Measurements from ENCODE around the gene PAK6.

PAK6 gene

DNA sequence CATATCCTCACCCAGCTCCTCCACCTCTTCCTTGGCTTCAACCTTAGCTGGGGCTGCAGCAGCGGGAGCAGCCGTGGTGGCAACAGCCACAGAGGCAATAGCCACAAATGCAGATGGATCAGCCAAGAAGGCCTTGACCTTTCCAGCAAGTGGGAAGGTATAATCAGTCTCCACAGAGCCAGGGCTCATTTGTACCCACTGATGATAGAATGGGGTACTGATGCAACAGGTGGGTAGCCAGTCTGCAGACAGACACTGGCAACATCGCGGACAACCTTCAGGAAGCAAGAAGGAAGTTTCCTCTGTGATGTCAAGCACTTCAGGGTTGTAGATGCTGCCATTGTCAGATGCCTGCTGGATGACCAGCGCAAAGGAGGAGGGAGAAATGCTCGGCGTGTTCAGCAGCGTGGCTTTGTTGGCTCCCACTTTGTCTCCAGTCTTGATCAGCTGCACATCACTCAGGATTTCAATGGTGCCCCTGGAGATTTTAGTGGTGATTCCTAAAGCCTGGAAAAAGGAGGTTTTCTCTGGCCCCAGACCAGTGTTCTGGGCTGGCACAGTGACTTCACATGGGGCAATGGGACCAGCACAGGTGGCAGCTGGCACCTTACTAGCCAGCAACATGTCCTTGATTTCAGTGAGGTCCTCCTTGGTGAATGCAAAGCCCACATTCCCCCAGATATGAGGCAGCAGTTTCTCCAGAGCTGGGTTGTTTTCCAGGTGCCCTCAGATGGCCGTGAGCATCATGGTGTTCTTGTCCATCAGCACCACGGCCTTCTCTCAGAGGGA is 73.7 kb downstream of the PAK6 start:
- DNase-seq, result no peak

DNA sequence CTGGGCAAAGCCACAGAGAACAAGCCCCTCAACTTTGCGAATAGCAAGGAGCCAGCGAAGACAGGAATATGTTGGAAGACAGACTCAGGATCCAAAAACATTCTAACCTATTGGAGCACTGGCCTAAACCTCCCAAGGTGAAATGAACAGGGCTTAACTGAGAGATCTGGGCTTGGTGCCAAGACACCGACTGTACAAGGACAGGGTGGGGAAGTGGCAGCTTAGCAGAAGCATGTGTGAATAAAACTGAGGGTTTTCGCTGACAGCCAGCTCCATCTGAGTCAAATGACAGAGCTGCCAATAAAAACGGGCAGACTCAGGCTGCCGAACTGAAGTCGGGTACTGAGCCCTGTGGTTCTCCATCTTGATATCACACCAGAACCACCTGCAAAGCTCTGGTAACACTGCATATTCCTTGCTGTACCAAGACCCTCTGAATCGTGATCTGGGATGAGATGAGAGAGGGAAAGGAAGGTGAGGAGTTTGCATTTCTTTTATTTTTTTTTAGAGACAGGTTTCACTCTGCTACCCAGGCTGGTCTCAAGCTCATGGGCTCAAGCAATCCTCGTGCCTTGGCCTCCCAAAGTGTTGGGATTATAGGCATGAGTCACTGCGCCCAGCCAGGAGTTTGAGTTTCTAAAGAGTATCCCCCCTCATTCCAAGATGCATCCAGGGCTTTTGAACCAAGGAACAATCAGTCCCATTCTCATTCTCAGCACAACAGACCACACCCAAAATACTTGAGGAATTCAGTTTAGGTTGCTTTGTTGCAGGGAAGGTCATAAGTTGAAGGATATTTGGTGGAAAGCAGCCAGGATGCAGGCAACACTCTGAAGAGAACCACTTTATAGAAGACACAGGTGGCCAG is 74.9 kb downstream of the PAK6 start:
- peak; percentile 64 to 66 for DNase-seq

DNA sequence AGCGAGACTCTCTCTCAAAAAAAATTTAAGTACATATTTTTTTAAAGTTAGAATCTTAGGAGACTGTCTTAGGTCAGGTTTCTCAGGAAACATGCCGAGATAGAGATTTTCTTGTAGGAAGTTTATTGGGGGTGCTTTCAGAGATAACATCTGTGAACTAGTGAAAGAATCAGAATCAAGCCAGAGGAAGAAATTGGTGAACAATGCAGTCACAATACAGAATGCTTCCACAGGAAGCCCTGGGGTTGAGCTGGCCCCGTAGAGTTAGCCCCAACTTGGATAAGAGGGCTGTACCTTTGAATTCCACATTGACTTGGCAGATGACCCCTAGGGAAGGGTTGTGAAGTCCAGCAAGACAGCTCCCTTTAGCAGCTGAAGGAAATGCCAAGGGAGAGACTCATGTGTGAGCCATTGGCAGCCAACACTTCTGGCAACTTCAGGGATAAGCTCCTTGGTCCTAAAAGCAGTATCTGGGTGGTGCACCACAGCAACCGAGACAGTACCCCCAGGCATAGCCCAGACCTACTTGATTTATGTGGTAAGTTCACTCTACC is 75.9 kb downstream of the PAK6 start:
- DNase-seq, result no peak

DNA sequence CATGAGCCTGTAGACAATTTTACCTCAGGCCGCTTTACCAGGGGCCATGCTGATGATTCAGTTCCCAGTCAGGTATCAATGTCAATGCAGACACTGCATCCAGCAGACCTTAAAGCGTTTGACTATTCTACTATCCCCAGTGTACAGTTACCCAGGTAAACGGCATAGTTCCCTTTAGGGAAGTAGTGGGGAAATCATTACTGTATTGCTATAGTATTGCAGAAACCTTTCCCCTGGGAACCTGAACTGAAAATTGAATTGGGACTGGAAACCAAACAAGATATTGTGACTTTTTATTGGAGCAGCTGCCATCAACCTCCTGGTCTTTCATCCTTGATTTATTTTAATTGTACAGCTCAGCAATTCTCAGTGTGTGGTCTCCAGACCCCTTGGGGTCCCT is 78.1 kb downstream of the PAK6 start:
- DNase-seq, result no peak

DNA sequence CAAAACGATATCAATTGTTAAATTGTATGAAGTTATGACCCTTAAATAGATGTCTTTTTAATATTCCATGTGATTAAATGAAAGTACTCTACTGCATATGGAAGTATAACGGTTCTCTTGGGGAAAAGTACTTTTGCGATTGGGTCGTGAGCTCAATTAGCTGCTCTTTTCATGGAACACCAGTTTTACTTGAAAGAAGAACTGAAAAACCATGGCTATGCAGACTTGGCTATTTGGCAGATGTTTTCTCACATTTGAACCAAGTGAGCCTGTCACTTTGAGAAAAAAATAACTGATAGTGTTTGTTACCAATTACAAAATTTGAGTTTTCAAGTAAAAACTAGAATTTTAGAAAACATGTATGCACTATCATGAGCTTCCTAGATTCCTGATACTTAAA is 78.7 kb downstream of the PAK6 start:
- no peak for DNase-seq

DNA sequence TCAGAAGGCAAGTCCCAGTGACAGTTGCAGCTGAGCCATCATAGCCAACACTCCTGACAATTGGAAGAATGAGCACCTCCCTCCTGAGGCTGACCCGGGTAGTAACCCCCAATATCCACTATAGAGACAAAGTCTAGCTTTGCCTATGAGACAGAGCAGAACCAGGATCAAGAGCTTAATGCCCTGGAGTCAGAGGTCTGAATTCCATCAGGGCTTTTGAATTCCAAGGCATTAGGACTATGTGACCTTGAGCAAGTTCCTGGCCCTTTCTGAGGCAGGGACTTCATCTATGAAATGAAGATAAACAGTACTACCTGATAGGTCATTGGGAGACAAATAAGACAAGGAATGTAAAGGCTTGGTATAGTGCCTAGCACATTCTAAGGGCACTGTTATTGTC is 81.5 kb downstream of the PAK6 start:
- DNase-seq, result no peak

DNA sequence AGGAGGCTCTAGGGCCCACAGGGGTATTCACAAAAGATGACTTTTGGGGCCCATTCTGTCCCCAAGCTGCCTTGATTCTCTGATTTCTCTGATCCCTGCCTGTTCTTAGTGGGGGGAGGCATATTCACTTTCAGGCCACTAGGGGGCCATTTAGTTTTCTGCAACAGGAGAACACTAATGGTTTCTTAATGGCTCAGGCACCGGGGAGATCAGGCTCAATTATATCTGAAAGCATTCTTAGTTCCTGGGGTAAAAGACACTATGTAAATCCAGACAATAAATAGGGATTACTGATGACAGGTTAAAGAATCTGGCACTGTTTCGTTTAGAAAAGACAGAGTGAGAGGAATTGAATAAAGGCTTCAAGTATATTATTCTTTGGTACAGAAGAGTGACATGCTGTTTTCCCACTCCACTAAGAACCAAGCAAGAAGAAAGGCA is 82.1 kb downstream of the PAK6 start:
- peak; percentile 74 to 81 for DNase-seq

DNA sequence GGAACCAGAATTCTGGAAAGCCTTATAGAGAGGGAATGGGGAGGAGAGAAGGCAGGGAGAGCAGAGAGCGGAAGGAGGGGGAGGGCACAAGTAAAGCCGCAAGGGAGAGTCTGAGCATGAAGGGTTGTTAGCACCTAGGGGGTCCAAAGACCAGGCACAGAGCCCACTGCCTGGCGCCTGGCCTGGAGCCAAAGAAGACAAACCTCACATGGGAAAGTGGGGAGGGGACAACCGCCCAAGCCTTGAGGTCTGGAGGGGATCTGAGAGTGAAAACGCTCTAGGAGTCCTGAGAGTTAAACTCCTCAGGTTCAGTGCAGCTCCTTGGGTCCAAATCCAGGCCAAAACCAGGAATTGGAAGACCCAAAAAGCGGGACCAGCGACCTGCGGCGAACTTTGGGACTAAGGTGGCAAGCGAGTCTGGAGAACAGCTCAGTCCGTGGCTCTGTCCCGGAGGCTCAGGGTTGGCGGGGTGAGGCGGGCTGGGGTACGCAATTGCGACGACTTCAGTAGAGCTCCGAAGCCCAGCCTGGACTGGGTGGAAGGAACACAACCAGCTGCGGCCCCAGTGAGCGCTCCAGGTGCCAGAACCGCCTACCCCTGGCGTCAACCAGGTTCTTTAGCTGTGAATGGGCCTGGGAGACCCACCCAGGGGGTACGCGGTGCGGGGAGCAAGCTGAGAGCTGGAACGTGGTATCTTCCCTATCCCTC is 83.8 kb downstream of the PAK6 start:
- no peak for DNase-seq

DNA sequence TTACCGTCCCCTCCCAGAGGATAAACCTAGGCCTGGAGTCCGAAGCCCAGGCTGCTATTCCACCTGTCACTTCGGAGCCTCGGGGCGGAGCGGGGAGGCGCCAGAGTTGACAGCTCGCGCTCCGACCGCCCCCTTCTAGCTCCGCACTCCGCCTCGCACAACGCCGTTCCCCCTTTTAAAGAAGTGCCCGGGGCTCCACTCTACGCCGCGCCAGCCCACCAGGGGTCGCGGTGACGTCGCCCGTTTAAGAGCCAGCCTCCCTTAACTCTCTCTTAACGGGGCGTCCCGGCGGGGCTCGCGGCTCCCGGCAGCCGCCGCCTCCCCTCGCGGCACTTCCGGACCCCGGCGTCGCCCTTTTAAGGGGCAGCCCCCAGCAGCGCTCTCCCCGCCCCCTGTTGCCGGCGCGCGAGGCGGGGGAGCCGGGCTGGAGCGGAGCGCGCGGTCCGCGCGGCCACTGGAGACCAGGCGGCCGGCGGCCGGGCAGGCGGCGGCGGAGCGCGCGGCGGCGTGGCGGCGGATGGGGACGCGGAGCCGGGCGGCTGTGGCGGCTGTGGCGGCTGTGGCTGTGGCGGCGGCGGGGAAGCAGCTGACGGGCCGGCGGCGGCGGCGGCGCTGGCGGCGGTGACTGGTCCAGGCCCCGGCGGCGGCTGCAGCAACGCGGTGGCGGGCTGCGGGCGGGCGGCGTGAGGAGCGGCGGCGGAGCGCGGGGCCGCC is 84.5 kb downstream of the PAK6 start, which contains the start of gene INAFM2:
Gene INAFM2, plus strand, starts transcription at position 454 of the 714 bp plus-strand sequence. CDS start 364 bp downstream, outside the sequence.
- DNase-seq, result peak; percentile 93 to 94

DNA sequence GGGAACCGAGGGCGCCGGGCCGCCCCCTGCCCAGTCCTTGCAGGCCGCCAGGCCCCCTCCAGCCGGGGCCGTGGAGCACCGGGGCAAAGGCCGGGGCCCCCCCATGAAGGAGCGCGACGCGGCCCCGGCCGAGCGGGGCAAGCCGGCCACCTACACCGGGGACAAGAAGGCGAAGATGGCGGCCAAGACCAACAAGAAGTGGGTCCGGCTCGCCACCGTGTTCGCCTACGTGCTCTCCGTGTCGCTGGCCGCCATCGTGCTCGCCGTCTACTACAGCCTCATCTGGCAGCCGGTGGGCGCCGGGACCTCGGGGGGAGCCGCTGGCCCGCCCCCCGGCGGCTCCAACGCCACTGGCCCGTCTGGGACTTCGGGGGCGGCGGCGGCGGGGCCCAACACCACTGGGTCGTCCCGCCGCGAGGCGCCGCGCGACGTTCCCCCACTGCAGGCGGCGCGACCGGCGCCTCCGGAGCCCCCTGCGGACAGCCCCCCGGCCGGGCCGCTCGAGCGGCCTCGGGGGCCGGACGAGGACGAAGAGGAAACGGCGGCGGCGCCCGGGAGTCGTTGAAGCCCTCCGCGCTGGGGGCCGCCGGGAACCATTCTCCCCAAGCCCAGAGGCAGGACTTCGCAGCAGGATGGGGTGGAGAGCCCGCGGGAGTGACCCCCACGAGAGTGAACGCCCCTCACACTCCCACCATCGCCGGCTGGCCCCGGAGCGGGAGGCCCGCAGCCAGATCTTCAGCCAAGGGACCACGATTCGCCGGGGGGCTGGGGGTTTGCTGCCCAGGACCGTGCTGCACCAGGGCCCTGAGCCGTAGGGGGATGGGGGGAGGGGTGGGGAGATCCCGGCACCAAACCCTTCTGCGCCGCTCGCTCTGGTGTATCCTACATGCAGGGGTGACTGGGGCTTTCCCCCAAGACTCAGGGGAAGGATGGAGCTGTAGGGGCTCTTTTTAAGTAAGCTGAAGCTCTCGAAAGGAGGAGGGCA is 85.4 kb downstream of the PAK6 start:
- peak in 1 of 2 donors; percentile 21 for DNase-seq

DNA sequence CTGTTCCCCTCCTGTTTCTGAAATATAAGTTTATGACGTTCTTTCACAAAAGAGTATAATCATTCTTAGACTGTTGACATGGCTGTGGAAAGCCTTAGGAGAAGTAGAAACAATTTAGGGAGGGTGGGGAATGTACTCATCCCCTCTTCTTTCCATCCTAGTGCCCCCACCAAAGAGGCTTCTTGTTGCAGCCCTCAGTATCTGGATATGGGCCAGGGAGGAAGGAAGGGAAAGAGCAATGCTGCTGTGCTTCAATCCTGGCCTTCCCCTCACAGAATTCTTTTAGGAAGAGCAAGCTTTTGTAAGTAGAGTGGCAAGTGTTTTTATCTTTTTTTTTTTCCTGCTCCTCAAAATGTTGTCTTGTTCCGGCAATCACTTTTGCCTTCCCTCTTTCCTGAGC is 86.3 kb downstream of the PAK6 start:
- no peak for DNase-seq

DNA sequence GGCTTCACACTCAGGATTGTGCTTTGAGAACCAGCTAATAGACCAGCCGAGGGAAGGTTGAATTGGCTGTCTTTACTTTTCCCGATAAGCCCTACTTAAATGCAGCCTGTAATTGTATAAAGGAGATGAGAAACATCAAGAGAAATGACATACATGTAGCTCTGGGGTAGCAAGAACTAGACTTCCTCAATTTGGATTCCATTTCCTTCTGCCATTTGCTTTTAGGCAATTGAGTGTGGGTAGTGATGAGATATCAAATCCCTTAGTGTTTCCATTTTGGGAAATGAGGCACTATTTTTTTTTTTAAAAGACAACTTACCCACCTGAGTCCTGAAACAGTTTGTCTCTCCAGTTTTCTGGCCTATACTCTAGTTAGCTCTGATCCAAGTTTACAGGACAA is 86.8 kb downstream of the PAK6 start:
- no peak for DNase-seq
